ENCODE measurements around the gene CHD3.

Gene CHD3

GRCh38 chr17:7888184-7888920 is at the start of gene CHD3:
Gene CHD3, plus strand, starts transcription at chr17:7888789. Its CDS starts 212 bp downstream, at chr17:7889001.
- DNase-seq = peak; percentile 34

- no peak for DNase-seq
These were observed 49.3 kb upstream of the CHD3 start for GRCh38 chr17:7839190-7839875.

GRCh38 chr17:7839876-7840261 is 48.7 kb upstream of the CHD3 start:
- DNase-seq = no peak

GRCh38 chr17:7840441-7840840 is 48.1 kb upstream of the CHD3 start:
- no peak for DNase-seq

- no peak for DNase-seq
These were observed 47.7 kb upstream of the CHD3 start for GRCh38 chr17:7840875-7841274.

GRCh38 chr17:7841396-7841914 is 47.1 kb upstream of the CHD3 start:
- peak; percentile 97 for DNase-seq

- peak; percentile 80 for DNase-seq
These were observed 46.6 kb upstream of the CHD3 start for GRCh38 chr17:7841915-7842379.

- peak; percentile 98 for DNase-seq
These were observed 46.0 kb upstream of the CHD3 start for GRCh38 chr17:7842380-7843256.

GRCh38 chr17:7843257-7843535 is 45.4 kb upstream of the CHD3 start:
- no peak for DNase-seq

- DNase-seq = peak; percentile 93
These were observed 44.9 kb upstream of the CHD3 start for GRCh38 chr17:7843536-7844291.

- DNase-seq = peak; percentile 86
These were observed 44.1 kb upstream of the CHD3 start for GRCh38 chr17:7844292-7845154.

- no peak for DNase-seq
These were observed 43.1 kb upstream of the CHD3 start for GRCh38 chr17:7845359-7846062.

GRCh38 chr17:7846063-7846735 is 42.4 kb upstream of the CHD3 start:
- DNase-seq = no peak

GRCh38 chr17:7846765-7847661 is 41.6 kb upstream of the CHD3 start:
- no peak for DNase-seq

- no peak for DNase-seq
These were observed 40.4 kb upstream of the CHD3 start for GRCh38 chr17:7848131-7848579.

GRCh38 chr17:7848739-7849129 is 39.9 kb upstream of the CHD3 start:
- no peak for DNase-seq

GRCh38 chr17:7849130-7849750 is 39.3 kb upstream of the CHD3 start:
- DNase-seq = no peak

GRCh38 chr17:7849751-7850504 is 38.7 kb upstream of the CHD3 start:
- DNase-seq = no peak

All from CD4-positive, alpha-beta T cell treated with Interleukin-4 for 4 hours (primary cell).